GM11168 (cell line): ENCODE data around the gene MBP.

Experiments
- in situ Hi-C: fragments of 300-500 bp; cut with MboI; formaldehyde crosslinking; loops from one replicate; pipeline ENCODE4 v1.12.0; 2022; ENCODE audit warnings: low sequenced_read_pairs; ENCODE audit not compliant: unreplicated experiment

MBP gene

DNA sequence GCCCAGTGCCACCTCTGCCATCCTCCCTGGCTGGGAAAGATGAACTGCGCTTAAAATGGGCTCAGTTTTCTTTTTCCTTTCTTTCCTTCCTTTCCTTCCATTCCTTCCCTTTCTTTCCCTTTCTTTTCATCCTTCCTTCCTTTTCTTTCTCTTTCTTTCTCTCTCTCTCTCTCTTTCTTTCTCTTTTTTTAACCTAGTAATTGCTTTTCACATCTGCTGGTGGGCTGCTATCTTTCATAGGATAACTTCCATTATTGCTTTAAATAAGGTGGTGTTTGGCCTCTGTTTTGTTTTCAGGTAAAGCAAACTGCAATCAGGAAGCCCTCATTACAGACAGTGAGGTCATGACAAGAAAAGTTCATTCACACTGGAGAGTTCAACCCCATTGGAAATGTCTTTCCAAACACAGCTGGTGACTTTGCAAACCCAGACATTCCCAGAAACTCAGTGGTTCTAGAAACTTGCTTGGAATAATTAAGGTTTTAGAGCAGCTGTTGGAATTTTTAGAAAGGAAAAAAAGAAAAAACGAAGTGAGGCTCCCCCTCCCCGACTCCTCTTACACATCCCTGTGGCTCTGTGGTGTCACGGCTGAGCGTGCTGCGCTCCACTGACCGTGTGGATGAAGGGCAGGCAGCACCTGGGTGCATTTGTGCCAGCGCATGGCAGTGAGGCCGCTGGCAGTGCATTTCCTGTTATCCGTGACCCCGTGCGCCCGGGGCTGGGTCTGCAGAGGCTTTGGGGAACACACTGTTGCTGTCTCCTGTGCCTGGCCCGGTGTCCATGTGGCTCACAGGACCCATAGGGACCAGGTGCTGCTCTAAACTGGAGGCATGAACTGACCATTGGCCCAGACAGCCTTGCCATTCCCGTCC is 76.9 kb downstream of the MBP start:
- in situ Hi-C loops: no loop called here

GRCh38 chr18:77054606-77055428 is 77.8 kb downstream of the MBP start:
- in situ Hi-C loops: no loop called here

- in situ Hi-C loops: no loop called here
These were observed 78.3 kb downstream of the MBP start for GRCh38 chr18:77054288-77054605.

- in situ Hi-C loops: no loop called here
These were observed 78.8 kb downstream of the MBP start for GRCh38 chr18:77053616-77054287.

DNA sequence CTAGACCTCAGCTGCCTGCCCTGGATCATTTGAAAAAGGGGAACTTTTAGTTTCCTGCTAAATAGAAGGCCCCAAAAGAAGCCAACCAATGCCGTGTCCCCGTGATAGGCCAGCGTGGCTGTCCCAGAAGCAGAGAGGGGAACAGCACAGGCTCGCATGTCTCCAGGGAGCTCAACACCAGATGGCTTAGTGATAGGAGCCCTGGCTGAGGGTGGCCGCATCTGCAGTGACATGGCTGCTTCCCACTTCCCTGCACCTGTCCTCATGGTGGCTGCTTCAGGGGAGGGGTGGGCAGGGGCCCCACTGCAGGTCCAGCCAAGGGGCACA is 79.6 kb downstream of the MBP start:
- in situ Hi-C loops: no loop called here

DNA sequence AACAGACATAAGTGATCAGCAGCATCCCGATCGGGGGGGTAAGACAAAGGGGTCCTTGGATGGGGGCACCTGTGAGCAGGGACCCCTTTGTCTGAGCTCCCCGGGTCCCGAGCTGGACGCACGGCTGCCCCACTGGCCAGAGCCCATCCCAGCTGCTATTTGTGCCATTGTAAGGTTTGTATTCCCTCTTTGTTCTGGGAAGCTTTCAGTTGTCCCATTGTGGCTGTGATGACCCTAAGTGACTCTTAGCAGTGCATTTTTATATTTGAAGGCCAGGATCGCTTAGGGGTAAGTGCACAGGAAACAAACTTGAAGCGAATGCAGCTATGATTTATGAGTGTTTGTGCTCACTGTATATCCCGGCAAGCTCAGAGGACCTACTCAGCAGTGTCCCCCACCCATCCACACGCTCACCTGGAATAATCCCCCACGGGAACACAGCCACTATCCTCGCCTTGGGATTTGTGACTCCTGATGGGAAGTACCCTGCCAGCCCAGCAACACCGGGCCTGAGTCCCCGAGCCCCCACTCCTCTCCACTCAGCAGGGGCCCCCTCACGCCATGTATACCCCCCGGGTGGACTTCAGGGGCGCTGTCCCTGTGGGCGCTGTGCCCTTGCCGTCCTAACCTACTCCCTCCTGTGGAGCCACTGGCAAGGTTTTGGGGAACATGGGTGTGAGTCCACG is 80.1 kb downstream of the MBP start:
- in situ Hi-C loops: no loop called here

GRCh38 chr18:77051581-77052296 is 80.8 kb downstream of the MBP start:
- in situ Hi-C loops: no loop called here

GRCh38 chr18:77049938-77050337 is 82.6 kb downstream of the MBP start:
- in situ Hi-C loops: loop anchor here (5.0 kb wide), 1 partner anchor 53 kb away; no protein-coding TSS in a partner anchor

GRCh38 chr18:77047803-77048419 is 84.7 kb downstream of the MBP start:
- in situ Hi-C loops: loop anchor here (5.0 kb wide), 1 partner anchor 51 kb away; no protein-coding TSS in a partner anchor

GRCh38 chr18:77046994-77047393 is 85.6 kb downstream of the MBP start:
- in situ Hi-C loops: loop anchor here (5.0 kb wide), 1 partner anchor 50 kb away; no protein-coding TSS in a partner anchor

GRCh38 chr18:77046409-77046808 is 86.2 kb downstream of the MBP start:
- in situ Hi-C loops: loop anchor here (5.0 kb wide), 1 partner anchor 49 kb away; no protein-coding TSS in a partner anchor

- in situ Hi-C loops: loop anchor here (5.0 kb wide), 1 partner anchor 48 kb away; no protein-coding TSS in a partner anchor
These were observed 86.9 kb downstream of the MBP start for GRCh38 chr18:77045677-77046076.

- in situ Hi-C loops: loop anchor here (5.0 kb wide), 1 partner anchor 48 kb away; no protein-coding TSS in a partner anchor
These were observed 87.5 kb downstream of the MBP start for GRCh38 chr18:77044866-77045664.

DNA sequence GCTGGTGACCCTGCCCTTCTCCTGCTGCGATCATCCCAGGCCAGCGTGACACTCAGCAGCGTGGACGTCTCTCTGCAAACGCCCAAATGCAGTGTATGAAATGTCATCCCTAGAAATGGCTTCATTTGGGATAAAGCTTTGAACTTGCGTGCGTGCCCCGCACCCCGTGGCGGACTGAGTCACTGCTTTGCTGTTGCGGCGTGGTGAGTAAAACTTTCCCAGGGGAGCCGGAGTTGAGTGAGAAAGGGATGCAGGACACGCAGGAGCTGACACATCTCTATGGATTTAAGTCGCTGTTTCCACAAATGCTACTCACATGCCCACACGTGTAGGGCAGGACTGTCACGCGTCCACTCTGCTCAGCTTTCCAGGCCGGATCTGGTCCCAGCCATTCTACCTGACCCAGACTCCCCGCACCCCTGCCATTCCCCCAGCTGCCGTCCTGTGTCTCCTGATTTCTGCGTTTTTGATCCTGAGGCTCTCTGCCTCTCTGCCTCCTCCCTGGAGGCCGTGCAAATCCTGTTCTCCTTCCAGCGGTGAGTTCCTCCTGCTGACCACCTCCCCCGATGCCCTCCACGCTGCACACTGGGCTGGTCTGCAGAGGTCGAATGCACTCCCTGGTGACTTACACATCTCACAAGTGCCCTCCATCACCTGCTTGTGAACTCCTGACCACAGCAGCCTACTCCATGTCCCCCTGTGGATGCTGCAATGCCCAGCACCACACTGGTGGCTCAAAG is 88.9 kb downstream of the MBP start:
- in situ Hi-C loops: no loop called here

DNA sequence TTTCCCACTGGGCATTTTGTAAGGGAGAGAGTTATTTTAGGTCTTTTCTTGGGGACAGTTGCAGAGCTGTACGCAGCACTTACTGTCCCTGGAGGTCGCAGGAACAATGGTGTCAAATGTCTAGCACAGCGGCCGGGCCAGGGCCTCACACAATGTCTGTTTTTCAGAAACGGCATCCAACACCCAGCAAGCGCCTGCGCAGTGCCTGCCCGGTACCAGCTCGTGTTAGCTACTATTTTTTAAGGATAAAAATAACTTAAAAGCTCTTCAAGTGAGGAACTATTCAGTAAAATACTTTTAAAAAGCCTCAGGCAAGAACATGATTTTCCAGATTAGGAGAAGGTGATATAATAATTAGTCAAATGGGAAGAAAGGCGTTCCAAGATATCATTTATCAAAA is 90.0 kb downstream of the MBP start:
- in situ Hi-C loops: no loop called here

- in situ Hi-C loops: no loop called here
These were observed 93.1 kb downstream of the MBP start for GRCh38 chr18:77039196-77040130.
